ENCODE measurements around the gene AK9.
A peak's percentile ranks its signal among the peaks of the same experiment; 100 is the strongest.
"Not testable (repeated sequence)": the region's sequence is repeated elsewhere in the genome, so short reads cannot be mapped to it uniquely, and the experiment has no call there.

Gene AK9

DNA sequence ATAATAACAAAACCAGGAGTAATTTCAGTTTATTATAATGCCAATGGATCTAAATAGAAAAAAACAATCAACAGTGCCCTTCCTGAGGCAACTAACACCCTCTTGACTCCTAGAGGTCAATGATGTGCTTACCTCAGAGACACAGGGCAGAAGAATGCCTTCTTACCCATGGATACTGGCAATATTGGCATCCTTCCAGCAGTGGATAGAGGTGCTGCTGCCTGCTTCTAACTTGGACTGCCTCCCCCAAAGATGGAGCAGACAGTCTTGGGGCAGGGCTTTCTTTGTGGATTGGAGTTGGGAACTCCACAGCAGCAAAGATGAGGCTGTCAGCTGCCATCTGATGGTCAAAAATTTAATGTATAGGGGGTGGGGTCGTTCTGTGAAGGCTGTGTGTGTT is 78.7 kb downstream of the AK9 start:
- no peak for DNase-seq

DNA sequence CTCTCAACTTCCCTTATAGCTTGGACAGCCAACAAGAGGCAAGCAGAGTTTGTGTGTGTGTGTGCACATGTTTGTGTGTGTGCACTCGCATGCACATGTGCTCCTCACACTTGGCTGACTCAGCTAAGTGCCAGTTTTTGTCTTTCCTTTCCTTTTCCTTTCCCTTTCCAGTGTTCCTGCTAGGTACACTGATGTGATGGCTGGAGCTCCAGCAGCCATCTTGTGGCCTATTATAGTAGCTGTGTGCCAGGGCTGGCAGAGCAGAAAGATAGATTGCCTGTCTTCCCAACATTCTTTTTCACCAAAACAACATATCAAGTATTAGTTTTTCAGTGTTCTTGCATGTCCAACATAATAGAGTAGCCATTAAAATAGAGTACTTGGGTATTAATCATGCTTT is 79.5 kb downstream of the AK9 start:
- DNase-seq, result no peak

DNA sequence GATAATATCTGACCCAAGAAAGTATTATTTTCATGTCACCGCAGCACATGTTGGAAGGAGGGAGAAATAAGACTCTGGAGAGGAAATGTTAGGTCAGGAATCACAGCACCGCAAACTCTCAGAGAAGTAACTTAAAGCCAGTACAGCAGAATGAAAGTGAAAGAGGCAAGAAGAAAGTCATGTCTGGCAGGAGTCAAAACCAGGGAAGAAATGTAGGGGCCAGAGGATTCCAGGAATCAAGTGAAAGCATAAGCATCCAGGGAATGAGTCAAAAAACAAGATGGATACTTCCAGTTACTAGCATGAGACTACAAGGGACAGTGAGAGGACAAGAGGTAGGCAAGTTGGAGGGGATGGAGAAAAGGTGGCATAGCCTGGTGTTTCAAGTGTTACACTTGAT is 80.4 kb downstream of the AK9 start:
- no peak for DNase-seq

DNA sequence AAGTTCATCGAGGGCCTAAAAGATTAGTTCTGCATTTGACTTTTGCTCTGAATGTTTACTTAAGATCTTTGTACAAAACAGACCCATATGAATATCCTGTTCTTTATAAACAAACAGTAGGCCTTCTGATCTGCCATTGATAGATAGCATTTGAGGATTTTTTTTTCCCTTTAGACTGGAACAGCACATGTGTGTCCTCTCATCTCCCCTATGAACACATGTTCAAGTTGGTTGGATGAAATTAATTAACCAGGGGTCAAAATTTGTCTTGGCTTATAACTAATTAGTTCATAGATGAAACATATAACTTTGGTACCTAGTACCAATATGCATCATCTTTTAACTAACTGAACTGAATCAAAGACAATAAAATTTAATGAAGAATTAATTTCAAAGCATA is 81.3 kb downstream of the AK9 start:
- no peak for DNase-seq

DNA sequence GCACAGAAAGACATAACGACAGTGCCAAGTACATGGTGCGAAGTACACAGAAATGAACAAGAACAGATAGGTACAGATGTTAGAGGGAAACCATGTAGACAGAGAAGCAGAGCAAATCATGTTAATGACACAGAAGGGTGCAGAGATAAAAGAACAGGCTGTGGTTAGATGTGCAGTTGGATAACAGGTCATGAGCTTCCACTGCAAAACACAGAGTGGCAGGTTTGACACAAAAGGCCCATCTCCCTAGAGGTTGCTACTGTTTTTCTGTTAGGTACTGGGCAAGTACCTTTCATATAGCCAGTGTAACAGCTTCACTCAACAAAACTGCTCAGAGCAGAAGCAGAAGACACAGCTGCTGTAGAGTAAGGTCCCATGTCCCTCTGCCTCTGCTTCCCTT is 84.6 kb downstream of the AK9 start:
- no peak for DNase-seq

DNA sequence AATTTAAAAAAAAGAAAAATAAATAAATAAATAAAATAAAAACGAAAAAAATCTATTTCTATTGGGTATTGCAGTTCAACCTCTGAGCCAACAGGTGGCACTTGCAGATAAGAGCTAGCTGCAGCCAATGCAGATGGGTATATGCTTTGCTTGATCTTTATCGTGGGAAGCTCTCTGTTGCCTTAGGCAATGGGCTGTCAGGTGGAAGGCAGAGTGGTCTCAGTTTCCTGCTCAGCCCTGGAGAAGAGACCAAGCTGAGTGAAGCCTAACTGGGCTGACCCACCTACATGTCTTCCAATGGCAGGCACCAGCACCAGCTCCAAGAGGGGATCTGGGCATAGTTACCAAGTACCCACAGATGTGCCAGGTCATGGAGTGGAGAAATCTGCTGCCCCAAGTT is 95.0 kb downstream of the AK9 start:
- DNase-seq, result peak; percentile 17

DNA sequence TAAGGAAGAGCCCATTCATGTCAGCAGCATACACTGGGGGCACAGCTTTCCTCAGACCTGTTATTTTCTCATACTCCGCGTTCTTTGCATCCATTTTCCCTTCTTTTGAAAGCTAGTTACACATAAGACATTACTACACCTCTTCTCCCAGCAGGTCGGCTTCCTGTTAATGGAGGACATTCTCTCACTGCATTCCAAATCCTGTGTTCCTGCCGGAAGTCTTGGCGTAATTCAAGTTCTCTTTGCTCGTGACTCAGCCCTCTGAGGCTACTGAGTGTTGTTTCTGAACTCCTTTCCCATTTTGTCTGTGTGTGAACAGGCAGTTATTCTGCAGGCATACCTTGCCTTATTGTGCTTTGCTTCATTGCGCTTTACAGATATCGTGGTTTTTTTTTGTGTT is 110.5 kb downstream of the AK9 start:
- no peak for DNase-seq

DNA sequence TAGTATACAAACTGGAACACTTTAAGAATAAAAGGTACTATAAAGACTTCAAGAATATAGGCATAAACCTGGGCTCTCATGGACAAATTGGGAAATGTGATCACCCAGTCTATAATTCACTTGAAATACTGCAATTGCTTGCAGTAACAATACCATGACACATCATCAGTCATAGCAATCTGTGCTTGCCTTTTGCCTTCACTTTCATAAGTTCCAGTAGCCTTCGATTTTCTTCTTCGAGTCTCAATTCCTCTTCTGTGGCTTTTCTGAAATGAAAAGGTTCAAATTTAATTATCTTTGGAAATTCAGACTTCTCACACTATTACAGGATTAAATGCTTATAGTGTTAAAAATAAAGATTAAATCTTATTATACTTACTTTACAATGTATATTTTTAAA is 111.6 kb downstream of the AK9 start:
- no peak for DNase-seq

DNA sequence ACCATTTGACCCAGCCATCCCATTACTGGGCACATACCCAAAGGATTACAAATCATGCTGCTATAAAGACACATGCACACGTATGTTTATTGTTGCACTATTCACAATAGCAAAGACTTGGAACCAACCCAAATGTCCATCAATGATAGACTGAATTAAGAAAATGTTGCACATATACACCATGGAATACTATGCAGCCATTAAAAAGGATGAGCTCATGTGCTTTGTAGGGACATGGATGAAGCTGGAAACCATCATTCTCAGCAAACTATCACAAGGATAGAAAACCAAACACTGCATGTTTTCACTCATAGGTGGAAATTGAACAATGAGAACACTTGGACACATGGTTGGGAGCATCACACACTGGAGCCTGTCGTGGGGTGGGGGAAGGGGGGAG is 121.1 kb downstream of the AK9 start:
- not testable (repeated sequence) for DNase-seq

DNA sequence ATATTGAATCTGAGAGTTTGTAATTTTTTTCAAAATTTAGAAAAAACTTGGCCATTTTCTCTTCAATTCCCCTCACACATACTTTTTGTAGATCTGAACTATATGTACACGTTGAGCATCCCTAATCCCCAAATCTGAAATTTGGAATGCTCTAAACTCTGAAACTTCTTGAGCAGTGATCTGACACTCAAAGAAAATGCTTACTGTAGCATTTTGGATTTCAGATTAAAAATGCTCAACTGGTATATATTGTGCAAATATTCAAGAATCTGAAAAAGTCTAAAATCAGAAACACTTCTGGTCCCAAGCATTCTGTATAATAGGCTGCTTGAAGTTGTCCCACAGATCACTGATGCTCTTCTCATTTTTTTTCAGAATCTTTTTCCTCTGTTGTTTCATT is 129.2 kb downstream of the AK9 start:
- no peak for DNase-seq

DNA sequence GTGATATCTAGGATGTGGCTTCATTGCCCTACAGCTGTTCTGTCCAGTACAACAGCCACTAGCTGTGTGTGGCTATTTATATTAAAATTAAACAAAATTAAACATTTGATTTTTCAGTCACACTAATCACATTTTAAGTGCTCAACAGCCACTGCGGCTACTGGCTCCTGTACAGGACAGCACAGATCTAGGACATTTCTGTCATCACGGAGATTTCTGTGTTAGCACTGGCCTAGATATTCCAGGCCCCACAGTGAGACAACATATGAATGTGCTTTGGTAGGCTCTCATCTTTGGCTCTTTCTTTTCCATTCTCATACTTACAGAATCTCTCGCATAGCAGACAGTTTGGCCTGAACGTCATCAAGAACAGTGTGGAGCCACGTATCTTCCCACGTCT is 159.6 kb downstream of the AK9 start:
- DNase-seq, result no peak

DNA sequence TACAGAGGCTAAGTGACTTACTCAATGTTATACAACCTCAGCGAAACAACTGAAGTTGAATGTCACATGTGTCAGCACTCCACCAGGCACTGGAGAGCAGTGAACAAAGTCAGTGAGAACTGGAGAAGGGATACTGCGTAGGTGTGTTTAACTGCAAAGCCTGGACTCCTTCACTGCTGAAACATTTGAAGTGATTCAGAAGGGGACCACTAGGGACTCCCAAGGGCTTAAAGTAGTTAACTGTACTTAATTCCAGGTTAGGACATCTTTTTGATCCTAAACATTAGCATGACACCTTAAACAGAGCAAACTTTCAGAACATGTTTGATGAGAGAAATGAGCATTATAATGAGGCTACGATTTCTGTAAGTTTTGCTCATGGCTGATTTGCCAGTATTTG is 163.0 kb downstream of the AK9 start:
- no peak for DNase-seq

DNA sequence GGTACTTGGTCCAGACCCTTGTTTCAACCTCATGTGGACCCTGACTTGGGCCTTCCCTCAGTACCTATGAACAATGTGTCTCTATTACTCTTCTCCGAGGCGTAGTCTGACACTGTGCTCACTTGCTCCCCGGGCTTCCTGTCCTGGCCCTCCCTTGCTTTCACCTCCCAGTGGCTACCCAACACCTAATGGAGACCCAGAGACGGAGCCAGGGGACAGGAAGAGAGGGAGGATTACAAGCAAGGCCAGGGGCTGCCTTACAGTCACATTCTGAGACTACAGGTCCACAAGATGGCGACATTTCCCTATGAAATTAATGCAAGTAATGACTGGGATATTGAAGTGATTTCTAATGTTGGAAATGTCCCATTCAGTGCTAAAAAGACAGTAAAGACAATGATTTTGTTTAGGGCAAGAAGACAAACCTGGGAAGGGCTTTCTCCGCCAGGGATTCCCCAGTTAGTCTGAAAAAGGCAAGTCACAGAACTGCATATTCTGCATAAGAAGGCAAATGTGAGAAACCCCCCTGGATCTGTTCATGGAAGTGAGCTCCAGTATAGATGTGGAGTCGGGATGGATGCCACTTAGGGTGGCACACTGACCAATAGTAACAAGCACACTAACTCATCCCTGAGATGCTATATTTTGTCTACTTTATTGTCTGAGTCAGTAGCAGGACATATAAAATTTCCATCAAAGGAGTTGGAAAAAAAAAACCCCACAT is 163.9 kb downstream of the AK9 start:
- DNase-seq, result peak; percentile 66

DNA sequence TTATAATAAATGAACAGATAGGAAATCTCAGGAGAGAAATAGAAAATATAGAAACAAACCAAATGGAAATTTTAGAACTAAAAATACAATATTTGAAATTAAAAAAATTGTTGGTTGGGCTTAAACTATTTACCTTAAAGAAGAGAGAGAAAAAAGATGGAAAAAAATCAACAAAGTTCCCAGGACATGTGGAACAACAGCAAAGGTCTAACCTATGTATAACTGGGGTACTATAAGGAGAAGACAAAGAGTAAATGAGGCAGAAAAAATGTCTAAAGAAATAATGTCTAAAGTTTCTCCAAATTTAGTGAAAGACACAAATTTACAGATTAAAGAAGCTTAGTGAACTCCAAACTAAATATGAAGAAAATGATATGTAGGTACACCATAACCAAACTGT is 166.9 kb downstream of the AK9 start:
- DNase-seq, result no peak

DNA sequence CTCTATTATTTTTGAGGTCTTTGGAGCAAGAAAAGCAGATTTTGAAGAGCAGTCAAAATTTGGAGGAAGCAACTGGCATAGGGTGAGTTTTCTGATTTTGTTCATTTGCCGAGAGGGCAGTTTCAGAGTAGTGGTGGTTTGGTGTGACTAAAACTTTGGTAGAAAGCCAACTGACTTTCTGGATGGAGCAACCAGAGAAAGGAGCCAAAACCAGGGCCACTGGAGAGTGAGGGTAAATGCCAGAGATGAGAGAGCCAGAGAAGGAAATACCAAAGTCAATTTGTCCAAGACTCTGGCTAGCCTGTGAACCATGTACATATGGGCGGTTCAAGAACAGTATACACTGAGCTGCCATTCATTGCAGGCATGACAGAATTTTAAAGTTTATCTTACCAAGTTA is 167.5 kb downstream of the AK9 start:
- DNase-seq, result no peak

DNA sequence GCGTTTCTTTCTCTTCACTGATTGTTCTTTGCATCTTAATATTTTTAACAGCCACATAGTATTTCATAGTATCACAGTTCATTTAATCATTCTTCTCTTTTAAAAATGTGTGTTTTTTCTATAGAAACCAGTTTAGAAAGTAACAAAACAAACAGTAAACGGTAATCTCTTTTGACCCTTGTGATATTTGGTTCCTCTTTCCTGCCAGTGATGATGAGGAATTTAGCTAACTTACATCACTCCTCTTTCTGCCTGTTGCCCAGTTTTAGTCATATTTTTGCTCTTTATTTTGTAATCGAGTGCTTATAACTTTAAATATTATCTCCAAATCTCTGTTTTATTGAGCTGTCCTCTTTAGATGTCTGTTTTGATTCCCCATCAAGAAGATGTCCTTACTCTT is 169.9 kb downstream of the AK9 start:
- no peak for DNase-seq

DNA sequence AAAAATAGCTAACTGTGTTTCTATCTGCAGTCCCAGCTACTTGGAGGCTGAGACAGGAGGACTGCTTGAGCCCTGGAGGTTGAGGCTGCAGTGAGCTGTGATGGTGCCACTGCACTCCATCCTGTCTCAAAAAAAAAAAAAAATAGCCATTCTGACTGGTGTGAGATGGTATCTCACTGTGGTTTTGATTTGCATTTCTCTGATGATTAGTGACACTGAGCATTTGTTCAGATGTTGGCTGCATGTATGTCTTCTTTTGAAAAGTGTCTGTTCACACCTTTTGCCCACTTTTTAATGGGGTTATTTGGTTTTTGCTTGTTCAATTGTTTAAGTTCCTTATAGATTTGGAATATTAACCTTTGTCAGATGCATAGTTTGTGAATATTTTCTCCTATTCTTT is 171.4 kb downstream of the AK9 start:
- not testable (repeated sequence) for DNase-seq

DNA sequence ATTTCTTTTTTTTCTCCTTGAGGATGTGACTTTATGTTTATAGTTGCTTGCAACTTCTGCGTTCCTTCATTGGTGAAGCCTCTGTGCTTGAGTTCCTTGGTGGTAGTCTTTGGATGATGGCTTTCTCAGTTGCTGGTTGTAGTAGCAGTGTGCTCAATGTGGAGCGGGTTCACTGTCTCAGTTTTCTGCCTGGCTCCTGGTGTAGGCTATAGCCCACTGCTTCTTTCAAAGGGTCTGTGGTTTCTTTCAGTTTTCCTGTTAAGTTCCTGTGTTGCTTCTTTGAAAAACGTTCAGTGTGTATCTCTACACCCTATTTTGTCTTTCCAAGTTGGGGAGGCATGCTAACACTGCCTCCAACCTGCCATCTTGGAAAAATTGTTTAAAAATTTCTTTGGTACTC is 174.1 kb downstream of the AK9 start:
- no peak for DNase-seq

DNA sequence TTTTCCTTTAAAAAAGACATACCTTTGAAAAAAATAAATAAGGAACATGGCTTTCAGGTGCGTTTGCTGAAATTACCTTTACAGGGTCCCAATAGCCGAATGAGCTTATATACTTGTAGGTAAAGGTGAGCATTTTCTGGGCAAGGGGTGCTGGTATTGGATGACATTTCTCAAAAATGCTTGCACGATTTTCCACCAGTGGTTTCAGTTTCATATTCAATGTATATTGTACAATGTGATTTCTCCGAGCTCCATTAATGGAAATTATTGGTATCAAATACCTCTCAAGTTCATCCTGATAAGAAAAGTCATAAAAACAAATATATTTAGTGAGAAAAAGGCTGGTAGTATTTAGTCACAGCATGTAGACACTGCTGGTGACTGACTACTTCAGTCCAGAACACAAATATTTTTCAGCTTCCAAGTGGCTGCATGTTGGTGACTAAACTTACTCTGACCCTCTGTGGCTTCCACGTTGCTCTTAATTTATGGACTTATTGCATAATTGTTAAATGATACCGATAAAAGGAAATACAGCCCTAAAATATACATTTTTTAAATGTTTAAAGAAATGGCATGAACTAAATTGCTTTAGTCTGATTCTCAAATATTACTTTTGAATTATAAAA is 175.1 kb downstream of the AK9 start:
- DNase-seq, result peak; percentile 11

DNA sequence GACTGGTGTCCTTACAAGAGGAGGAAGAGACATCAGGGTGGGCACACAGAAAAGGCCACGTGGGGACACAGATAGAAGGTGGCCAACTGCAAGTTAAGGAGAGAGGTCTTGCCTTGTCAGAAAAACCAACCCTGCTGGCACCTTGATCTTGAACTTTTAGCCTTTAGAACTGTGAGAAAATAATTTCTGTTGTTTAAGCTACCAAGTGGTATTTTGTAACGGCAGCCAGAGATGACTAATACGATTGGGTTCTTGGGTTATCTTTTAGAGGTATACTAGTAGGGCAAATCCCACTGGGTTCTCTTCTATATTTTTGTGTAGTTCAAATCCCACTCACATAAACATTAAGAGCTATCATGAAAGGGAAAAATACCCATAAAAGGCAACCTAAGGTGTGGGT is 176.1 kb downstream of the AK9 start:
- no peak for DNase-seq

DNA sequence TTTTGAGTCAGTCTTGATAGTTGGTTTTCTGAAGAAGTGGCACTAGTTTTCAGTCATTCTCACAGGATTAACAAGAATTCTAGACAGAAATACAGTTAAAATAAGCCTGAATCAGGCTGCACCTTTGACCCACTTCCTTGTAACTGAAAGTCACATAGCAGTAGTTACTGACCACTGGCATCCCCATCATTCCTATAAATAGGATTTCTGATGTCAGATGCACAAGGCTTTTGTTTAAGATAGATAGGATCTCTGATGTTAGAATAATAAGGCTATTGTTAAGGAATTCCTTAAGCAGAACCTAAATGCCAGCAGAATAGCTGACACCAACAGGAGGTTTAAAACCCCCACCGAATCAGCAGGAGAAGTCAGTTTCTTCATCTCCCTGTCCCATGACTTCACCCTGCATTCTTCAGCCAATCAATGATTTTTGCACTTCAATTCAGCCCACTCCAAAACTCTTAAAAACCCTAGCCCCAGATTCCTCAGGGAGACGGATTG is 177.4 kb downstream of the AK9 start:
- DNase-seq, result no peak

DNA sequence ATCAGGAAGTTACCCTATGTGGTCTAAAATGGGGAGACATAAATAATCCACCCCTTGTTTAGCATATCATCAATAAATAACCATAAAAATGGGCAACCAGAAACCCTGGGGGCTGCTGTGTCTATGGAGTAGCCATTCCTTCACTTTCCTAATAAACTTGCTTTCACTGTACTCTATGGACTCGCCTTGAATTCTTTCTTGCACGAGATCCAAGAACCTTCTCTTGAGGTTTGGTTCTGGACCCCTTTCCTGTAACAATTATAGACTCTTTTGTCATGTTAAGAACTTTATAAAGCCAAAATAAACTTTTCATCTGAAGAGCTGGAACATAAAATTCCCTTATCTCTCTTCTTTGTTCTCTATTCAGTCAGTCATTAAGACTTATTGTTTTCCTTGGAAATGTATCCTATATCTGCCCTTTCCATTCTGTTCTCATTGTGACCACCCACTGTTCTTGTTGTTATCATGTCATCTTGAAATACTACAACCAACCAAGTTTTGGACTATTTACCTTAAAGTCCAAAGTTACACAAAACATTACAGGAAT is 178.7 kb downstream of the AK9 start:
- no peak for DNase-seq

DNA sequence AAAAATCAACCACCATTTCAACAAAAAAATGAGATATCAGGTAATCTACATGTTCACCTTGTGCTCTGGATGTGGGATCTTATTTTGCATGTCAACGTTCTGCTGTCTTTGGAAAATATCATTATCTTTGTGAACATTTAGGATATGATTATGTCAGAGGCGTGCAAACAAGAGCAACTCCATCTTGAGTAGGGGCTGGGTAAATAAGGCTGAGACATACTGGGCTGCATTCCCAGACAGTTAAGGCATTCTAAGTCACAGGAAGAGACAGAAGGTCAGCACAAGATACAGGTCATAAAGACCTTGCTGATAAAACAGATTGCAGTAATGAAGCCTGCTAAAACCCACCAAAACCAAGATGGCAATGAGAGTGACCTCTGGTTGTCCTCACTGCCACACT is 179.2 kb downstream of the AK9 start:
- no peak for DNase-seq

DNA sequence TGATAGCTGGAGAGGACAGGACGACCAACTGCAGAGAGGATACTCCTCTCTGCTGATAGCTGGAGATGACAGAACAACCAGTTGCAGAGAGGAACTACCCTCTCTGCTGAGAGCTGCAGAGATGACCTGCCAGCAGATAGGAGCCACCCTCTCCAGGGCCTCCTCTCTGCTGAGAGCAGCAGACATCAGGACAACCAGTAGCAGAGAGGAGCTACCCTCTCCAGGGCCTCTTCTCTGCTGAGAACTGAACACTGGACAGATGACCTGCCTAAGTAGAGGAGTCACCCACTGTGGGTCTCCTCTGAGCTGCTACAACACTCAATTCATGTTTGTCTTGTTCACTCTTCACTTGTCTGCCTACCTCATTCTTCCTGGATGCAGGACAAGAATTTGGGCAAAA is 180.6 kb downstream of the AK9 start:
- no peak for DNase-seq

Measured in activated CD4-positive, alpha-beta T cell treated with anti-CD3 and anti-CD28 coated beads, Interleukin-2, Interleukin-6, amounts not matched to agents 100 ng/mL and 50 ng/mL, durations not matched to agents 16 hours and 8 hours (primary cell).